Prostate gland (tissue), 2 donors: ENCODE results near the gene AZI2.

ENCODE experiments used
- POLR2A ChIP-seq: fragments of 450-650 bp; IDR thresholded peaks from one replicate; pipeline ENCODE4 v1.6.1; 2016; ENCODE audit warnings: antibody characterized with exemption, mild to moderate bottlenecking
- TF ChIP-seq, protein P1 (sequence below), 4 experiments: fragments of 200-600 bp in 2 of 4; fragments of 450-650 bp in 2 of 4; sonication (generic) in 2 of 4; IDR thresholded peaks; 1 replicate in 3 of 4; 2 replicates in 1 of 4; pipeline ENCODE4 v1.5.1; 2016 to 2019; ENCODE audit warnings: antibody characterized with exemption in 4 of 4, mild to moderate bottlenecking in 2 of 4, moderate library complexity in 2 of 4

DNA sequence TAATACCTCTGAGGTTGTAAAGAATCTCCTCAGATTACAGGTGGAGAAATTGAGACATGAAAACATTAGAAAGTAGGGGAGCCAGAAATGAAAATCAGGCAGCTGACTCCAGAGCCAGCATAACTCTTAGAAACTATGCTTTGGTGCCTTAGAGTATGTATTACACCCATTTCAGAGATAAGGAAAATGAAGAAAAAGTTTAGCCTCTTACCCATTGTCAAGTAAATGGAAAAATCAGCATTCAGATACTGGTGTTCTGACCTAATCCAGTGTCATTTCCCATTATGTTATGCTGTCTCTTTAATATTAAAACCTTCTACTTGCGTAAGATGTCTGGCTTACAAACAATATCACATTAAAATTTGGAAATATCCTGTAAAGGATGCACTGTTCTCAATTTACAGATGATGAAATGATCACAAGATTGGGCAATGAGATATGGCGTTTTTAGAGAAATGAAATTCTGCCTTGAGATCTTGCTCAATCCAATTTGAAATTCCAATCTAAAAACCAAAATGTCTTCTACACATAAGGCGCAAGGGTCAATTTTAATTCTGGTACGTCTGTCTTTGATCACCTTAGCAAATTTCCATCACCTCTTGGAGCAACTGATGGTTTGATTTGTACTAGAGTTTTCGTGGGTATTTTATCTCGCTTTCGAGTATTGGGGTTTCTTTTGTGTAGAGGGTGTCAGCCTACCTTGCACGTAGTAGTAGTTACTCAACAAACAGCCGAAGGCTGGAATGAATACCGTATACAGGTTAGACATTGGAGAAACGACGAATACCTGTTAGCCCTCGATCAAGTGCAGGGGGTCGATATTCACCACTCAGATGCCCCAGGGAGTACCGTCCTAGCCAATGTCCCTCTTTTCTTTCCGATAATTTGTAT is 1.0 kb downstream of the AZI2 start:
- TF ChIP-seq, protein P1, sequence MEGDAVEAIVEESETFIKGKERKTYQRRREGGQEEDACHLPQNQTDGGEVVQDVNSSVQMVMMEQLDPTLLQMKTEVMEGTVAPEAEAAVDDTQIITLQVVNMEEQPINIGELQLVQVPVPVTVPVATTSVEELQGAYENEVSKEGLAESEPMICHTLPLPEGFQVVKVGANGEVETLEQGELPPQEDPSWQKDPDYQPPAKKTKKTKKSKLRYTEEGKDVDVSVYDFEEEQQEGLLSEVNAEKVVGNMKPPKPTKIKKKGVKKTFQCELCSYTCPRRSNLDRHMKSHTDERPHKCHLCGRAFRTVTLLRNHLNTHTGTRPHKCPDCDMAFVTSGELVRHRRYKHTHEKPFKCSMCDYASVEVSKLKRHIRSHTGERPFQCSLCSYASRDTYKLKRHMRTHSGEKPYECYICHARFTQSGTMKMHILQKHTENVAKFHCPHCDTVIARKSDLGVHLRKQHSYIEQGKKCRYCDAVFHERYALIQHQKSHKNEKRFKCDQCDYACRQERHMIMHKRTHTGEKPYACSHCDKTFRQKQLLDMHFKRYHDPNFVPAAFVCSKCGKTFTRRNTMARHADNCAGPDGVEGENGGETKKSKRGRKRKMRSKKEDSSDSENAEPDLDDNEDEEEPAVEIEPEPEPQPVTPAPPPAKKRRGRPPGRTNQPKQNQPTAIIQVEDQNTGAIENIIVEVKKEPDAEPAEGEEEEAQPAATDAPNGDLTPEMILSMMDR (IDR thresholded peaks at IDR 0.05), result no peak
- TF ChIP-seq POLR2A, result no peak
